ENCODE results near the gene TMEM165. TPM values are rescaled to one million over a fixed set of nuclear protein-coding genes. Genes with fewer than 3 reads are reported as not detected.

Gene TMEM165
- total RNA-seq, 3 donors from 2014 or later (not counting 1 experiment from before 2014, with no cell fraction given) = 86.9 to 113 (median 102) TPM

DNA sequence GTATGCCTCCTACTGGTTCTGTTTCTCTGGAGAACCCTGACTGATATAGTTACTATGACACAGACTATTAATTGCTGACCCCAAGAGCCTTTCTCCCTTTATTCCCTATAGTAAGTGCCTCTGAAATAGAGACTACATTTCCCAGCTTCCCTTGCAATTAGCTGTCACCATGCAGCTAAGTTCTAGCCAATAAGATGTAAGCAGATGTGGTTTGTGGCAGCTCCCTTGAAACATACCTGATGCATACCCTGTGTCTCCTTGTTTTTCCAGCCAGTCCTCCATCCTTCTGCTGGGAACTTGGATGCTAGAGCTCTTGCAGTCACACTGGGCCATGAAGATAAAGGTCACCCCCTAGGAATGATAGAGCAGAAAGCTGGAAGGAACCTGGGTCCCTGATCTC lies 9.7 kb upstream of the TMEM165 start:
- intact Hi-C loops (cut with micrococcal nuclease) = no loop called here
- Histone ChIP-seq H3K4me1 (ENCODE audit: control insufficient read depth, insufficient read depth, low read length) (no peaks in the 10 kb centered on the region), H3K36me3 (ENCODE audit: control insufficient read depth, insufficient read depth, low read length) (no peaks in the 10 kb centered on the region), H3K4me3 (ENCODE audit: low read length) (no peak overlapping the region), H3K9me3 (ENCODE audit: control insufficient read depth, insufficient read depth, low read length) (no peaks in the 10 kb centered on the region), H3K27ac (ENCODE audit: low read length) (no peak overlapping the region), H3K27me3 (ENCODE audit: control insufficient read depth, insufficient read depth, low read length) (no peaks in the 10 kb centered on the region)
- H3K9me3 Mint-ChIP-seq = no peaks in the 10 kb centered on the region
- no peak for TF ChIP-seq CTCF (IDR thresholded peaks at IDR 0.05)
- H3K27me3 Mint-ChIP-seq (ENCODE audit: low read depth in 2 of 2) = no peaks in the 10 kb centered on the region
- H3K4me3 Mint-ChIP-seq = no peak overlapping the region
- ATAC-seq (no peak), DNase-seq (peak in 1 of 2 donors; percentile 15)
- H3K27ac Mint-ChIP-seq = no peak overlapping the region
- no peaks in the 10 kb centered on the region for H3K36me3 Mint-ChIP-seq
- H3K4me1 Mint-ChIP-seq = no peaks in the 10 kb centered on the region

GRCh38 chr4:55386840-55387239 lies 8.9 kb upstream of the TMEM165 start:
- no peaks in the 10 kb centered on the region for H3K4me1 ChIP-seq (ENCODE audit: control insufficient read depth, insufficient read depth, low read length)
- Mint-ChIP-seq H3K27me3 (ENCODE audit: low read depth in 2 of 2) (no peaks in the 10 kb centered on the region), H3K36me3 (no peaks in the 10 kb centered on the region), H3K27ac (no peak overlapping the region), H3K4me3 (no peak overlapping the region), H3K4me1 (no peaks in the 10 kb centered on the region), H3K9me3 (no peaks in the 10 kb centered on the region)
- no peak overlapping the region for H3K4me3 ChIP-seq (ENCODE audit: low read length)
- no peaks in the 10 kb centered on the region for H3K36me3 ChIP-seq (ENCODE audit: control insufficient read depth, insufficient read depth, low read length)
- no peak for ATAC-seq
- no peaks in the 10 kb centered on the region for H3K27me3 ChIP-seq (ENCODE audit: control insufficient read depth, insufficient read depth, low read length)
- intact Hi-C loops (cut with micrococcal nuclease) = no loop called here
- no peaks in the 10 kb centered on the region for H3K9me3 ChIP-seq (ENCODE audit: control insufficient read depth, insufficient read depth, low read length)
- no peak for TF ChIP-seq CTCF (IDR thresholded peaks at IDR 0.05)
- WGBS (ENCODE audit: insufficient coverage) = 100% methylated on average over 2 of the region's 2 CpGs
- H3K27ac ChIP-seq (ENCODE audit: low read length) = no peak overlapping the region
- DNase-seq = no peak

DNA sequence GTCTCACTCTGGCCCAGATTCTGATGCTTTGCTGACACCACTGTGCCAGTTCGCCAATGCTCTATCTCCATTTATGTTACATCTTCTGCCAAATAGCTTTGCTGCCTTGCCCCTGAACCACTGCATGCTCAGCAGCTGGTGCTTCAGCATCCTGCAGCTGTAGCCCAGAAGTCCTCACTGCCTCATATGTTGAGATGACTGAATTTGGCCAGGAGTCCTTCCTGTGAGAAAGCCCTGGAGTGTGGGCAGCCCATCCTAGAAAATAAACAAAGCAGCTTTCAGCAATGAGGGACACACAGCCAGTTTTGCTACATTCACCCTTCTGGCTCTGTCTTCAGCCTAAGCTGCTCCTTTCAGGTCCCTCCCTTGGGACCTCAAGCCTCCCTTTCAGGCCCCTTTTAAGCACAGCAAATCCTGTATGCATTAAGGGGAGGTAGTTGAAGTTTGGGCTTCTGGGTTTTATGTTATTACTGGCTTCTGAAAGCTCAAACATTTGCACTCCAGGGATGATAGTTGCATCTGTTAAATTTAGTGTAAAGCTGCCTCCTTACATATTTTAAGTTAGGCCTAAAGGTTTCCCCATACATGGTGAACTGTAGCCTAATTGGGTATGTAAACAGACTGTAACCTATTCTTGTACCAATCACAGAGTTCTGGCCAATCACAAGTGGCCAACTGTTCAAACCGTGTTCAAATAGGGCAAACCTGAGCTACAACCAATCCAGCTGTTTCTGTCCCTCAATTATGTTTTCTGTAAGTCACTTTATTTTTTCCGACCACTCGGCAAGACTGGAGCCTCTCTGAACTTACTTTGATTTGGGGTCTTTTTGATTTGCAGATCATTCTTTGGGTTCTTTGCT lies 2.1 kb upstream of the TMEM165 start:
- no peak overlapping the region for H3K27ac ChIP-seq (ENCODE audit: low read length)
- Mint-ChIP-seq H3K27ac (peak overlapping the region; percentile 6 to 57), H3K36me3 (no peaks in the 10 kb centered on the region), H3K4me3 (peak overlapping the region; percentile 11), H3K27me3 (ENCODE audit: low read depth in 2 of 2) (no peaks in the 10 kb centered on the region), H3K9me3 (no peaks in the 10 kb centered on the region), H3K4me1 (peaks cover 29 to 31% of the 10 kb centered on the region in 2 donors)
- H3K27me3 ChIP-seq (ENCODE audit: control insufficient read depth, insufficient read depth, low read length) = no peaks in the 10 kb centered on the region
- TF ChIP-seq CTCF (IDR thresholded peaks at IDR 0.05) = no peak
- H3K4me3 ChIP-seq (ENCODE audit: low read length) = no peak overlapping the region
- DNase-seq (no peak), ATAC-seq (no peak)
- intact Hi-C loops (cut with micrococcal nuclease) = no loop called here
- peaks cover 20% of the 10 kb centered on the region for H3K4me1 ChIP-seq (ENCODE audit: control insufficient read depth, insufficient read depth, low read length)
- no peaks in the 10 kb centered on the region for H3K9me3 ChIP-seq (ENCODE audit: control insufficient read depth, insufficient read depth, low read length)
- 97% methylated on average over 4 of the region's 4 CpGs for WGBS (ENCODE audit: insufficient coverage)
- H3K36me3 ChIP-seq (ENCODE audit: control insufficient read depth, insufficient read depth, low read length) = no peaks in the 10 kb centered on the region

GRCh38 chr4:55395218-55395528 lies 584 bp upstream of the TMEM165 start:
- intact Hi-C loops (cut with micrococcal nuclease) = loop anchor here (1.0 kb wide), 2 partner anchors 49 to 151 kb away; partner anchors contain the start of genes CLOCK and SRD5A3
- Histone ChIP-seq H3K4me1 (ENCODE audit: control insufficient read depth, insufficient read depth, low read length) (peaks cover 23% of the 10 kb centered on the region), H3K27ac (ENCODE audit: low read length) (peak overlapping the region; percentile 92), H3K4me3 (ENCODE audit: low read length) (peak overlapping the region; percentile 71), H3K9me3 (ENCODE audit: control insufficient read depth, insufficient read depth, low read length) (no peaks in the 10 kb centered on the region), H3K27me3 (ENCODE audit: control insufficient read depth, insufficient read depth, low read length) (no peaks in the 10 kb centered on the region), H3K36me3 (ENCODE audit: control insufficient read depth, insufficient read depth, low read length) (no peaks in the 10 kb centered on the region)
- H3K4me1 Mint-ChIP-seq = peaks cover 37 to 39% of the 10 kb centered on the region in 2 donors
- H3K9me3 Mint-ChIP-seq = no peaks in the 10 kb centered on the region
- TF ChIP-seq CTCF (IDR thresholded peaks at IDR 0.05) = no peak
- ATAC-seq (no peak), DNase-seq (no peak)
- peak overlapping the region; percentile 97 for H3K4me3 Mint-ChIP-seq
- no peaks in the 10 kb centered on the region for H3K27me3 Mint-ChIP-seq (ENCODE audit: low read depth in 2 of 2)
- H3K36me3 Mint-ChIP-seq = no peaks in the 10 kb centered on the region
- H3K27ac Mint-ChIP-seq = peak overlapping the region; percentile 95 to 97
- 3% methylated on average over 4 of the region's 4 CpGs for WGBS (ENCODE audit: insufficient coverage)

Measured in natural killer cell (primary cell).